Gastroesophageal sphincter (tissue), 4 donors: Measurements from ENCODE around the gene FCHO1. TPM values are rescaled to one million over a fixed set of nuclear protein-coding genes. Genes with fewer than 3 reads are reported as not detected.

Experiments
- ATAC-seq: fragments of 150-250 bp; one replicate; pipeline ENCODE4 v1.9.1; 2016; ENCODE audit warnings: mild to moderate bottlenecking, moderate library complexity
- H3K27ac ChIP-seq, 4 donors: fragments of 200-600 bp; sonication (generic) in 3 of 4; 1 replicate in 3 of 4; 2 replicates in 1 of 4; pipeline ENCODE4 v1.5.1; 2016 to 2019
- H3K27me3 ChIP-seq: fragments of 200-600 bp; sonication (generic); one replicate; pipeline ENCODE4 v1.5.1; 2019
- H3K36me3 ChIP-seq, 2 donors: fragments of 200-600 bp; sonication (generic); one replicate each; pipeline ENCODE4 v1.5.1; 2019; ENCODE audit warnings: control low read depth in 1 of 2
- H3K4me1 ChIP-seq, 3 donors: fragments of 200-600 bp; sonication (generic); 1 replicate in 2 of 3; 2 replicates in 1 of 3; pipeline ENCODE4 v1.5.1; 2016 to 2019; ENCODE audit warnings: control low read depth in 2 of 3
- H3K4me3 ChIP-seq, 2 donors: fragments of 200-600 bp; sonication (generic); one replicate each; pipeline ENCODE4 v1.5.1; 2019; ENCODE audit warnings: mild to moderate bottlenecking in 1 of 2, moderate library complexity in 1 of 2
- H3K9me3 ChIP-seq, 3 donors: fragments of 200-600 bp; sonication (generic); one replicate each; pipeline ENCODE4 v1.5.1; 2017 to 2019; ENCODE audit warnings: control low read depth in 2 of 3
- EP300 ChIP-seq: sonication (generic); formaldehyde crosslinking; IDR thresholded peaks from one replicate; pipeline ENCODE4 v1.6.1; 2017; ENCODE audit warnings: antibody characterized with exemption, mild to moderate bottlenecking
- POLR2A ChIP-seq, 2 donors: fragments of 450-650 bp; IDR thresholded peaks; one replicate each; pipeline ENCODE4 v1.6.1; 2017; ENCODE audit warnings: antibody characterized with exemption in 2 of 2, mild to moderate bottlenecking in 2 of 2, moderate library complexity in 1 of 2
- POLR2AphosphoS5 ChIP-seq: sonication (generic); formaldehyde crosslinking; IDR thresholded peaks from one replicate; pipeline ENCODE4 v1.6.1; 2017; ENCODE audit warnings: antibody characterized with exemption
- WGBS, 2 donors: methylation state at CpG; one replicate each; pipeline ENCODE4 v1.1.5; 2018; ENCODE audit warnings: low coverage in 1 of 2; 5-methylcytosine and 5-hydroxymethylcytosine counted together
- total RNA-seq, 4 donors: library from RNA; depleted of rRNA; stranded (reverse); fragments of >200 nt; gene quantifications; one replicate each; pipeline ENCODE4 v1.1.0, GENCODE V29; 2016
- TF ChIP-seq, protein P1 (sequence below), 4 experiments: fragments of 200-600 bp in 2 of 4; fragments of 450-650 bp in 2 of 4; sonication (generic) in 1 of 4; IDR thresholded peaks; one replicate each; pipeline ENCODE4 v1.5.1; 2017 to 2019; ENCODE audit warnings: antibody characterized with exemption in 4 of 4, mild to moderate bottlenecking in 2 of 4, moderate library complexity in 2 of 4

The FCHO1 gene
- total RNA-seq, 4 donors from 2014 or later, result 1.1 to 4.1 (median 3.2) TPM

GRCh38 chr19:17733127-17733526 is 18.1 kb upstream of the FCHO1 start:
- TF ChIP-seq POLR2AphosphoS5, result no peak
- TF ChIP-seq POLR2A (IDR thresholded peaks at IDR 0.05), result no peak
- TF ChIP-seq, protein P1, sequence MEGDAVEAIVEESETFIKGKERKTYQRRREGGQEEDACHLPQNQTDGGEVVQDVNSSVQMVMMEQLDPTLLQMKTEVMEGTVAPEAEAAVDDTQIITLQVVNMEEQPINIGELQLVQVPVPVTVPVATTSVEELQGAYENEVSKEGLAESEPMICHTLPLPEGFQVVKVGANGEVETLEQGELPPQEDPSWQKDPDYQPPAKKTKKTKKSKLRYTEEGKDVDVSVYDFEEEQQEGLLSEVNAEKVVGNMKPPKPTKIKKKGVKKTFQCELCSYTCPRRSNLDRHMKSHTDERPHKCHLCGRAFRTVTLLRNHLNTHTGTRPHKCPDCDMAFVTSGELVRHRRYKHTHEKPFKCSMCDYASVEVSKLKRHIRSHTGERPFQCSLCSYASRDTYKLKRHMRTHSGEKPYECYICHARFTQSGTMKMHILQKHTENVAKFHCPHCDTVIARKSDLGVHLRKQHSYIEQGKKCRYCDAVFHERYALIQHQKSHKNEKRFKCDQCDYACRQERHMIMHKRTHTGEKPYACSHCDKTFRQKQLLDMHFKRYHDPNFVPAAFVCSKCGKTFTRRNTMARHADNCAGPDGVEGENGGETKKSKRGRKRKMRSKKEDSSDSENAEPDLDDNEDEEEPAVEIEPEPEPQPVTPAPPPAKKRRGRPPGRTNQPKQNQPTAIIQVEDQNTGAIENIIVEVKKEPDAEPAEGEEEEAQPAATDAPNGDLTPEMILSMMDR (IDR thresholded peaks at IDR 0.05), result no peak
- TF ChIP-seq EP300, result no peak
- H3K4me3 ChIP-seq, result no peak overlapping the region
- no peak for ATAC-seq
- H3K27me3 ChIP-seq, result no peaks in the 10 kb centered on the region
- H3K9me3 ChIP-seq, result no peaks in the 10 kb centered on the region
- peaks cover 0 to 96% of the 10 kb centered on the region in 2 donors for H3K36me3 ChIP-seq
- no peak overlapping the region for H3K27ac ChIP-seq
- WGBS, 2 donors, result no CpG with 5 or more reads among the region's 22 CpGs
- H3K4me1 ChIP-seq, result no peaks in the 10 kb centered on the region

DNA sequence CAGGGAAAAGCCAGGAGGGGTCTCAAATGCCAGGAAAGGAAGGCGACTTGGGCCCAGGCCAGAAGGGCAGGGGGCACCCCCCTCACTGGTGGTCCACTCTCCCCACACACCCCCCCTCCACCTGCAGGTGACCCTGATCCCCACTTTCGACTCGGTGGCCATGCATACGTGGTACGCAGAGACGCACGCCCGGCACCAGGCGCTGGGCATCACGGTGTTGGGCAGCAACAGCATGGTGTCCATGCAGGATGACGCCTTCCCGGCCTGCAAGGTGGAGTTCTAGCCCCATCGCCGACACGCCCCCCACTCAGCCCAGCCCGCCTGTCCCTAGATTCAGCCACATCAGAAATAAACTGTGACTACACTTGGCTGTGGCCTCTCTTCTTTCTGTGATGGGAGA is 17.1 kb upstream of the FCHO1 start:
- 79% methylated on average over 5 of the region's 16 CpGs; no CpG with 5 or more reads in 1 of the 2 donors for WGBS, 2 donors
- Histone ChIP-seq H3K4me3 (no peak overlapping the region), H3K4me1 (no peaks in the 10 kb centered on the region), H3K27ac (no peak overlapping the region), H3K9me3 (no peaks in the 10 kb centered on the region), H3K27me3 (no peaks in the 10 kb centered on the region), H3K36me3 (peaks cover 0 to 92% of the 10 kb centered on the region in 2 donors)
- TF ChIP-seq, protein P1 (IDR thresholded peaks at IDR 0.05), result no peak
- TF ChIP-seq POLR2AphosphoS5, result no peak
- no peak for TF ChIP-seq POLR2A (IDR thresholded peaks at IDR 0.05)
- no peak for TF ChIP-seq EP300
- ATAC-seq, result no peak

DNA sequence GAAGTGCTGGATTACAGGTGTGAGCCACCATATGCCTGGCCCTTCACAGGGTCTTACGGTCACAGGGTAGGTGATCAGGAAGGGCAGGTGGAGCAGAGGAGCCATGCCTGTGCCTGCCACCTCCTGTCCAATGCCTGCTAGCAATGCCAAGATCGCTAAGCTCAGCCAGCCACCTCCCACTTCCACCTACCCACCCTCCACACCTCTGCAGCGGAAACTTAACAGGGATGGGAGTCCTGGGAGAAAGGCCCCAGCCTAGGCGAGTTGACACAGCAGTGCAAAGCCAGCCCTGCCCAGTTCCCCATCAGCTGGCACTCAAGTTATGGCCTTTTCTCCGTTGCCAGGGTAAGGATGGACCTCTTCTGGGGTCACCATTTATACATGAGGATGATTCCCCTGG is 15.9 kb upstream of the FCHO1 start:
- no peak overlapping the region for H3K4me3 ChIP-seq
- H3K9me3 ChIP-seq, result no peaks in the 10 kb centered on the region
- no peak for ATAC-seq
- 83 to 88% methylated on average over 2 to 3 of the region's 5 CpGs for WGBS, 2 donors
- H3K27ac ChIP-seq, result no peak overlapping the region
- no peaks in the 10 kb centered on the region for H3K4me1 ChIP-seq
- peaks cover 0 to 79% of the 10 kb centered on the region in 2 donors for H3K36me3 ChIP-seq
- no peaks in the 10 kb centered on the region for H3K27me3 ChIP-seq
- TF ChIP-seq, protein P1 (IDR thresholded peaks at IDR 0.05), result no peak
- no peak for TF ChIP-seq EP300
- TF ChIP-seq POLR2A (IDR thresholded peaks at IDR 0.05), result no peak
- TF ChIP-seq POLR2AphosphoS5, result no peak

GRCh38 chr19:17737690-17738153 is 13.6 kb upstream of the FCHO1 start:
- Histone ChIP-seq H3K9me3 (no peaks in the 10 kb centered on the region), H3K4me3 (no peak overlapping the region), H3K4me1 (no peaks in the 10 kb centered on the region), H3K36me3 (peaks cover 0 to 56% of the 10 kb centered on the region in 2 donors), H3K27ac (no peak overlapping the region), H3K27me3 (no peaks in the 10 kb centered on the region)
- TF ChIP-seq POLR2AphosphoS5 (no peak), EP300 (no peak), POLR2A (IDR thresholded peaks at IDR 0.05) (no peak)
- TF ChIP-seq, protein P1 (IDR thresholded peaks at IDR 0.05), result no peak
- 73% methylated on average over 3 to 6 of the region's 7 CpGs for WGBS, 2 donors
- ATAC-seq, result no peak

GRCh38 chr19:17739121-17739875 is 12.0 kb upstream of the FCHO1 start:
- Histone ChIP-seq H3K4me1 (no peaks in the 10 kb centered on the region), H3K27ac (no peak overlapping the region), H3K36me3 (peaks cover 0 to 40% of the 10 kb centered on the region in 2 donors), H3K9me3 (no peaks in the 10 kb centered on the region), H3K27me3 (no peaks in the 10 kb centered on the region), H3K4me3 (no peak overlapping the region)
- no peak for ATAC-seq
- no peak for TF ChIP-seq EP300
- no peak for TF ChIP-seq POLR2AphosphoS5
- TF ChIP-seq POLR2A (IDR thresholded peaks at IDR 0.05), result no peak
- TF ChIP-seq, protein P1 (IDR thresholded peaks at IDR 0.05), result no peak
- 66 to 73% methylated on average over 3 to 7 of the region's 18 CpGs for WGBS, 2 donors
